Right renal cortex interstitium (tissue), 3 donors: ENCODE measurements around the gene FAAP24. TPM values are rescaled to one million over a fixed set of nuclear protein-coding genes. Genes with fewer than 3 reads are reported as not detected.
"Not testable (repeated sequence)": the region's sequence is repeated elsewhere in the genome, so short reads cannot be mapped to it uniquely, and the experiment has no call there.

ENCODE experiments used
- DNase-seq, 3 donors: peaks; one replicate each; pipeline ENCODE4 v3.0.0-alpha.2; 2013; ENCODE audit warnings: low read depth in 3 of 3, low spot score in 2 of 3
- polyA plus RNA-seq, 3 donors: library from polyadenylated mRNA; unstranded; fragments of 120-200 nt; gene quantifications; one replicate each; pipeline ENCODE4 v1.2.1, GENCODE V29; 2013; ENCODE audit not compliant: insufficient read length in 3 of 3

Gene FAAP24
- polyA plus RNA-seq, 3 donors, result 3.0 to 3.8 (median 3.2) TPM

DNA sequence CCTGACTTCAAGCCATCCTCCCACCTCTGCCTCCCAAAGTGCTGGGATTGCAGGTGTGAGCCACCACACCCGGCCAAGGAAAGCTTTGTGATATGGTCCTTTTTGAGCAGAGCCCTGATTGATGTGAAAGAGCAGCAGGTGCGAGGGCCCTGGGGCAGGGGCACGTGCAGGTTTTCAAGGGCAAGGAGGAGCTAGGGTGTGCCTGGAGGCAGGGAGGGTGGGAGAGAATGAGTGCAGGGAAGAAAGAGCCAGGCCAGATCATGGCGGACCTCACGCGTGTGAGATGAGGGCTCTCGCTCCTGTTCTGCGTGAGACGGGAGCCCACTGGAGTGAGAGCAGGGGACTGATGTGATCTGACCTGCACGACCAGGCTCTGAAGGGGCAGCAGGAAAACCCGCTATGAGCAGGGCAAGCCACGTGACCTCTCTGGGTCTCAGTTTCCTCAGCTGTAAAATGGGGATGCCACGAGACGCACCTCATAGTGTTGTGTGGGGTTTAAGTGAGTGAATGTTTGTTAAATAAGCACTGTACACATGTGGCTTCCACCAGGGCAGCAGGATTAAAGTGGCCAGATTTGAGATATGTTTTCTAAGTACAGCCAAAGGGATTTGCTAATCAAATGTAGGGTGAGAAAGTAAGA is 25.8 kb downstream of the FAAP24 start:
- no peak for DNase-seq

DNA sequence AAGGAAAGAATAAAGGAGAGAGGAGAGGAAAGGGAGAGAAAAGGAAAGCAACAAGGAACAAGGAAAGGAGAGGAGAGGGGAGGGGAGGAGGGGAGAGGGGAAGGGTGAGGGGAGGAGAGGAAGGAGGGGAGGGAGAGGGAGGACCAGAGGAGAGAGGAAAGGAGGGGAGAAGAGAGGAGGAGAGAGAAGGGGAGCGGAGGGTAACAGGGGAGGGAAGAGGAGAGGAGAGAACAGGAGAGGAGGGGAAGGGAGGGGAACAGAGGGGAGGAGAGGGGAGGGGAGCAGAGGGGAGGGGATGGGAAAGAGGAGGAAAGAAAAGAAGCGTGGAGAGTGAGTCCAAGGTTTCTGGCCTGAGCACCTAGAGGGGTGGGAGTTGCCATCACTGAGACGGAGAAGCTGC is 26.7 kb downstream of the FAAP24 start:
- no peak for DNase-seq

DNA sequence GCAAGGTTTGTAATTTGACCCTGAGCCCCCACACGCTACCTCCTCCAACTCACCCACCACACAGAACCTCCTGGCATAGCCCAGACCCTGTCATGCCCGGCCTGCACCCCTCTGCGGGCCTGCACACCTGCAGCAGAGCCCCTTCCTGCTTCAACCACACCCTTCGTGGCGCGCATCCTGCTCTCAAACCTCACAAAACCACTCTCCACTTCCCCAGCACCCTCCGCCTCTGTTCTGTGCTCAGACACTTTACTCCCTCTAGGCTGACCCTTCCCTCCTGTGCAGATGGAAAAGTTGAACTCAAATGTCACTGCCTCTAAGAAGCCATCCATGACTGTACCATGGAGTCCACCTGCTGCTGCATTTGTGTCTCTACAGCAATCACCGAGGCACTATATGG is 28.5 kb downstream of the FAAP24 start:
- no peak for DNase-seq

DNA sequence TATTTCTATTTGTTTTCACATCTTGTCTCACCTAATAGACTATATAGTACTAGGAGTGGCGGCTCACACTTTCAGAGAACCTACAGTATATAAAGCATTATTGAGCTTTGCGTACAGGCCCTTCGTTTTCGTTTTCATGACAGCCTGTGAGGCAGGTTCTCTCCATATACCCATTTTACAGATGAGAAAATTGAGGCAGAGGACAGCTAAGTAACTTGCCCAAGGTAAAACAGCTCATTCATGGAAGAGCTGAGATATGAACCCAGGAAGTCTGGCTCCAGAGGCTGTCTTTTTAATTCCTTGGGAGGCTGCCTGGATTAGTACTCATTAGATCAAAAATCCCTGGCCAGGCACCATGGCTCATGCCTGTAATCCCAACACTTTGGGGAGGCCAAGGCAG is 28.9 kb downstream of the FAAP24 start:
- no peak for DNase-seq

DNA sequence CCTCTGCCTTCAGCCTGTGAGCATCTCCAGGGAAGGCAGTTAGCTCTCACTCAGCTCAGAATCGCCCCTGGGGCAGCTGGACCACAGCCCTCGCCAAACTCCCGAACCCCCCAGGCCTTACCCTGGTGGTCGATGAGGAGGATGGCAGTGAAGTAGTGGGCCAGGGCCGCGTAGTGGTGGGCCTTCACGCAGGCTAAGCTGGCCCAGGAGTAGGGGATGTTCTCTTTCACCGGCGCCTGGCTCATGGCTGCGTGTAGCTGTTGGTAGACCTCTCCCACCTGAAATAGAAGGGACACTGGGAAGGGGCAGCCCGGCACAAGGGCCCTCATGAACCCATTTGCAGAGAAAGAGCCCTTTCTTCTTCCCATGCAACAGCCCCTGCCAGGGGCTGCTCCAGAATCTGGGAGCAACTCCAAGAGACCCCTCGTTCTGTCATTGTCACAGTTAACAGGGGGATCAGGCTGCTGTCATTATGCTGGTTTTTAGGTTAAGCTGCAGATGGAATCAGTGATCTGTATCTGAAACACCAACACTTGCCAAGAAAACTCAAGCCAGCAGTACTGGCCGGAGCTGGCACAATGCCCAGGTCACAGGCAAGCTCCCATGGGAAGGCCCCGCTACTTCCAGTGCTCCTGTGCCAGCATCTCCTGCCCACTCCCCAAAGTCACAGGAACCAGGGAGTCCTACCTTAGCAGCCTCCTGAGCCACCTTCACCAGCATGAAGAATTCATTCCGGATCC is 30.3 kb downstream of the FAAP24 start:
- DNase-seq, result not testable (repeated sequence)

DNA sequence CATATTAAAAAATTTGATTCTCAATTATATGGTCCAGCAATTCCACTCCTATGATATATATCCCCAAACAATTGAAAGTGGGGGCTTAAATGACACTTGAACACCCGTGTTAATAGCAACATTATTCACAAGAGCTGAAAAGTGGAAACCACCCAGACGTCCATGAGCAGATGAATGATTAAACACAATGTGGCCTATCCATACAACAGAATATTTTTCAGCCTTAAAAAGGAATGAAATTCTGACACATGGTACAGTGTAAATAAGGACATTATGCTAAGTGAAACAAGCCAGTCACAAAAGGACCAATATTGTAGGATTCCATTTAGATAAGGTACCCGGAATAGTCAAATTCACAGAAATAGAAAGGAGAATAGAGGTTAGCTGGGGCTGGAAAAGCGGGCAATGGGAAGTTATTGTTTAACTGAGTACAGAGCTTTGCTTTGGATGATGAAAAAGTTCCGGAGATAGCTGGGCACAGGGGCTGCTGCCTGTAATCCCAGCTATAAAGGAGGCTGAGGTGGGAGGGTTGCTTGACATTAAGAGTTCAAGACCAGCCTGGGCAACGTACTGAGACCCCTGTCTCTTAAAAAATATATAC is 31.5 kb downstream of the FAAP24 start:
- not testable (repeated sequence) for DNase-seq

DNA sequence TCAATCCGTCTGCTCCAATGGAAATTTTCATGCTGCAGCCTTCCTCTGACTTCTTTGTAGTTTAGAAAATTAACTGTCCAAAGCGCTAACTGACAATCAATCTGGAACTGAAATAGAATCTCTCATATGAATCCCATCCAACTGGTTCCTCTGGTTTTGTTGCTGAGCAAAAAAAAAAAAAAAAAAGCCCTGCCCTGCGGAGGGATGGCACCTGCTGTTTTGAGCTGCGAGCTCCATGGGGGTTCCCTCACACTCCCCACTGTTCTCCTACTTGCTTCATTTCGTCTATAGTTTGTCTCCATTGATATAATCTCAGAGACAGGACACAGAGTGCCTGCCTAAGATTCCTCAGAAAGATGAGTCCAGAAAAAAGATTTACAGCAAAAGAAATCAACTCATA is 33.4 kb downstream of the FAAP24 start:
- DNase-seq, result no peak

DNA sequence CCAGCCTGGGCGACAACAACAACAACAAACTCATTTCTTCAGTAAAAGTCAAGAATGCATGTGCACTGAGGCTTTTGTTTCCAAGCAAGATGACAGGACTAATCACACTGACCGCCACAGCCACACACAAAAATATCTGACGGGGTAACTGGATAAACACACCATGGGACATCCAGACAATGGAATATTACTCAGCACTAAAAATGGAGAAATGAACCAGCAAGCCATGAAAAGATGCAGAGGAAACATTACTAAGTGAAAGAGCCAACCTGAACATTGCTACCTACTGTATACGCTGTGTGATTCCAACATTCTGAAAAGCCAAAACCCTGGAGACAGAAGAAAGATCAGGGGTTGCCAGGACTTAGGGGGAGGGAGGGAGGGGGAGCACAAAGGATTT is 36.7 kb downstream of the FAAP24 start:
- DNase-seq, result no peak

DNA sequence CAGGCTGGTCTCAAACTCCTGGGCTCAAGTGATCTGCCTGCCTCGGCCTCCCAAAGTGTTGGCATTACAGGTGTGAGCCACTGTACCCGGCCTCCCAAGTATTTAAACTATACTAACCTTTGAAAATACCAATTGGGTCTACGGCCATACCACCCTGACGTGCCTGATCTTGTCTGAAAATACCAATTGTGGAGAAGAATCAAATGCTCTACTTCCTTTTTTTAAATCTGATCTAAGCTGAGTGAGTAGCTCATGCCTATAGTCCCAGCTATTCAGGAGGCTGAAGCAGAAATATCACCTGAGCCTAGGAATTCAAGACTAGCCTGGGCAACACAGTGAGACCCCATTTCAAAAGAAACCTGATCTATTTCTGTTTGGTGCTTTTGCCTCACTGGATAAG is 38.8 kb downstream of the FAAP24 start:
- DNase-seq, result not testable (repeated sequence)

DNA sequence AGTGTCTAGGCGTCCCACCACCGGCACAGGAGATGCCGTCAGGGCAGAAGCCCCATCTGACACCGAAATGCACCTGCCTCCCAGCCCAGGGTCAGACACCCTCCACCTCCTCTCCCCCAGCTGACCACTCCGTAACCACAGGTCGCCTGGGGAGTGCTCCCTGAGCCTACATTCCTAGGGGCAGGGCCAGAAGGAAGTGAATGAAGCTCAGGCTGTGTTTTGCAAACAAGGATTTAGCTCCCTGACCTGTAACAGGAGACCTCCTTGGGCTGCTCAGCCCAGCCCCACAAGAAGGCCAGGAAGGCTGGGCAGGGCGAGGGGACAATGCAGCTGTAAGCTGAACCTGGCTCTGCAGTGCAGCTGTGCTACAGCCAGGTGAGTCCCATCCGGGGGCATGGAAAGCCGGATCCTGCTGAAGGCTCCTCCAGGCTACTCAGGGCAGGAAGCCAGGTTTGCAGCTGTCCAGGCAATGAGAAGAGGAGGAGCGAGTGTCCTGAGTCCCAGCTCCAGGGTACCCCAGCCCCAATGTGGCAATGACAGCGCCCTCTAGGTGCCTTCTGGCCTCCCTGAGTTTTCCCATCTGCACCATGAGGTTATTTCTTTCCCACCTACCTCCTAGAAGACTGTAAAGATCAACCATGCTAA is 50.6 kb downstream of the FAAP24 start:
- no peak for DNase-seq

DNA sequence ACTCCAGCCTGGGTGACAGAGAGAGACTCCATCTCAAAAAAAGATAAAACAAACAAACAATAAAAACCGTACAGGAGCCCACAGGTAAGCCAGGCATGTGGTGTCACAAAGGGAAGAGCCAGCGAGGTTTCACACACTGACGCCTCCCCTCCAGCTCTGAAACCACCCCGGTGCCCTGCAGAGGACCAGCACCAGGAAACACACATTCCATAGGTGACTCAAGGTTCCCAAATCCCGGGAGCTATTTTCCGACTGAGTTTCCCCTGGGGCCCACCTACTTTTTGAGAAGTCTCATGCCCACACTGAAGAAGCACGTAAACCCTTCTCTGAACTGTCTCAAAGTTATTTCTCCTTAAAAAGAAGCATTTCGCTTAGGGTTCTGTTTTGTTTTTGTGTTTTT is 52.4 kb downstream of the FAAP24 start:
- DNase-seq, result no peak

DNA sequence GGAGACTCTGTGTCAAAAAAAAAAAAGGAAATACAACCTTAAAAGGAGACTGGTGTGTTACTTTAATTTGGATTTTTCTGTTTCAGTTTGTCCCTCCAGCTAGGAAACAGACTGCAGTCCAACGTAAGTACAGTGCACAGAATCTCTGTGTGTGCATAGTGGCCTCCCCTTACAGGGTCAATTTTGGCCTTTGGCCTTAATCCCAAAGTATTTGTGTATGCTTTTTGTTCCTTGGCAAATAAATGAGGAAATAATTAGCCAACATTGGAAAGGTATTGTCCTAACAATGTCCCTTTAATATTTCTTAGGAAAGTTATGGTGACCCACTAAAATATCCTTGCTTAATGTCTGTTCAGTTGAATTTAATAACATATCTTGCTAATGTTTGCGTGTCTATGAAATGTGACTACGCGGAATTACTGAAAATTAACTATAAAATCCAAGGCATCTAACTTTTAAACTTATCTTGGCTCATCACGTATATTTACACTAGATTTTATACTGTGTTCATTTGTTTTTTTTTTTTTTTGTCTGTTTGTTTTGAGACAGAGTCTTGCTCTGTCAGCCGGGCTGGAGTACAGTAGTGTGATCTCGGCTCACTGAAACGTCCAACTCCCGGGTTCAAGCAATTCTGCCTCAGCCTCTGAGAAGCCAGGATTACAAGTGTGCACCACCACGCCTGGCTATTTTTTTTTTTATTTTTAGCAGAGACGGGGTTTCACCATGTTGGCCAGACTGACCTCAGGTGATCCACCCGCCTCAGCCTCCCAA is 53.6 kb downstream of the FAAP24 start:
- not testable (repeated sequence) for DNase-seq

DNA sequence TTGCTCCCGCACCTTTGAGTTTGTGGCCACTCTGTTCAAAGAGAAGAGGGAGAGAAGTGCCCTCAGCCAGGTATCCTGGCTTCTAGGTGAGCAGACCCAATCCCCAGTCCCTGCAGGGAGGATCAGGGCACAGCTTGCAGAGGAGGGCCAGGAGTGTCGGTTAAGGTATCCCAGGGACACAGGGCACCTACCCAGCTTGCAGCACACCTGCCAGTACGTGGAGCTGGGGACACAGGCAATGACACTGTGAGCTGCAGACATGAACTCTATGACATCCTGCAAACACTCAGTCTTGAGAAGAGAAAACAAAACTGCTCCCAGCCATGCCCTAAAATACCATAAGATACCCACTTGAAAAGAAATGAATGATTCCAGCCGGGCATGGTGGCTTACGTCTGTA is 54.6 kb downstream of the FAAP24 start:
- not testable (repeated sequence) for DNase-seq

Other genes starting within 250 kb of the FAAP24 start
- 10 to 100 TPM; 13.5 to 15.4 (median 15.0) TPM for gene SLC7A9, start 102.5 kb upstream of the FAAP24 start, polyA plus RNA-seq
- gene CEP89, start 284 bp upstream of the FAAP24 start, polyA plus RNA-seq, result 10 to 100 TPM; 29.4 to 31.9 (median 30.1) TPM
- 10 to 100 TPM; 17.4 to 21.3 (median 18.4) TPM for gene RHPN2, start 92.6 kb downstream of the FAAP24 start, polyA plus RNA-seq
- gene GPATCH1, start 108.9 kb downstream of the FAAP24 start, polyA plus RNA-seq, result 10 to 100 TPM; 12.4 to 13.2 (median 12.7) TPM
- gene WDR88, start 159.9 kb downstream of the FAAP24 start, polyA plus RNA-seq, result 1 to 10 TPM in 2 of 3 donors, under 1 TPM in 1; 0.82 to 1.3 (median 1.1) TPM
- 10 to 100 TPM; 18.1 to 21.5 (median 18.2) TPM for gene LRP3, start 222.1 kb downstream of the FAAP24 start, polyA plus RNA-seq